ENCODE data around the gene RPN2. TPM values are rescaled to one million over a fixed set of nuclear protein-coding genes. Genes with fewer than 3 reads are reported as not detected.

The RPN2 gene
- total RNA-seq, 1 donor from 2014 or later, result 252 TPM

GRCh38 chr20:37240337-37241067 is 61.4 kb downstream of the RPN2 start:
- DNase-seq (ENCODE audit: low read depth in 2 of 2), result no peak

GRCh38 chr20:37242503-37242902 is 63.4 kb downstream of the RPN2 start:
- DNase-seq (ENCODE audit: low read depth in 2 of 2), result peak in 1 of 2 donors; percentile 17

GRCh38 chr20:37243076-37243936 is 64.2 kb downstream of the RPN2 start:
- peak in 1 of 2 donors; percentile 23 for DNase-seq (ENCODE audit: low read depth in 2 of 2)

- DNase-seq (ENCODE audit: low read depth in 2 of 2), result peak in 1 of 2 donors; percentile 76
Observed at GRCh38 chr20:37243937-37244571, 64.9 kb downstream of the RPN2 start.

GRCh38 chr20:37244572-37244957 is 65.4 kb downstream of the RPN2 start:
- DNase-seq (ENCODE audit: low read depth in 2 of 2), result no peak

- no peak for DNase-seq (ENCODE audit: low read depth in 2 of 2)
Observed at GRCh38 chr20:37245216-37246150, 66.4 kb downstream of the RPN2 start.

GRCh38 chr20:37246736-37247135 is 67.6 kb downstream of the RPN2 start:
- DNase-seq (ENCODE audit: low read depth in 2 of 2), result no peak

GRCh38 chr20:37247547-37247946 is 68.4 kb downstream of the RPN2 start:
- DNase-seq (ENCODE audit: low read depth in 2 of 2), result no peak

GRCh38 chr20:37249304-37249703 is 70.2 kb downstream of the RPN2 start:
- no peak for DNase-seq (ENCODE audit: low read depth in 2 of 2)

- no peak for DNase-seq (ENCODE audit: low read depth in 2 of 2)
Observed at GRCh38 chr20:37251825-37252477, 72.8 kb downstream of the RPN2 start.

GRCh38 chr20:37253087-37253486 is 74.0 kb downstream of the RPN2 start:
- no peak for DNase-seq (ENCODE audit: low read depth in 2 of 2)

- no peak for DNase-seq (ENCODE audit: low read depth in 2 of 2)
Observed at GRCh38 chr20:37254114-37254878, 75.2 kb downstream of the RPN2 start.

GRCh38 chr20:37256286-37256685 is 77.2 kb downstream of the RPN2 start:
- no peak for DNase-seq (ENCODE audit: low read depth in 2 of 2)

- DNase-seq (ENCODE audit: low read depth in 2 of 2), result no peak
Observed at GRCh38 chr20:37257530-37257929, 78.4 kb downstream of the RPN2 start.

- no peak for DNase-seq (ENCODE audit: low read depth in 2 of 2)
Observed at GRCh38 chr20:37257988-37258387, 78.9 kb downstream of the RPN2 start.

GRCh38 chr20:37259031-37259430 is 79.9 kb downstream of the RPN2 start:
- no peak for DNase-seq (ENCODE audit: low read depth in 2 of 2)

GRCh38 chr20:37259865-37260264 is 80.7 kb downstream of the RPN2 start:
- no peak for DNase-seq (ENCODE audit: low read depth in 2 of 2)

GRCh38 chr20:37260923-37261322 is 81.8 kb downstream of the RPN2 start:
- no peak for DNase-seq (ENCODE audit: low read depth in 2 of 2)

- no peak for DNase-seq (ENCODE audit: low read depth in 2 of 2)
Observed at GRCh38 chr20:37261714-37262113, 82.6 kb downstream of the RPN2 start, which contains the start of gene GHRH. TSS of gene GHRH (minus strand) at chr20:37261814. CDS start at chr20:37256889, 4,925 bp downstream.

- no peak for DNase-seq (ENCODE audit: low read depth in 2 of 2)
Observed at GRCh38 chr20:37262505-37262904, 83.4 kb downstream of the RPN2 start.

Measured in lung microvascular endothelial cell (primary cell).